H4 (cell line): ENCODE data around the gene ITFG1. TPM values are rescaled to one million over a fixed set of nuclear protein-coding genes. Genes with fewer than 3 reads are reported as not detected.
"Not testable (repeated sequence)": the region's sequence is repeated elsewhere in the genome, so short reads cannot be mapped to it uniquely, and the experiment has no call there.

Source experiments
- DNase-seq: peaks from one replicate; pipeline ENCODE4 v3.0.0-alpha.2; 2015; ENCODE audit warnings: low spot score
- total RNA-seq: library from RNA; depleted of rRNA; stranded (reverse); fragments of >200 nt; shearing (Covaris generic); gene quantifications from 2 replicates; pipeline ENCODE4 v1.2.3, GENCODE V29; 2014

ITFG1 gene
- total RNA-seq, 1 experiment from 2014 or later: 78.5 TPM

DNA sequence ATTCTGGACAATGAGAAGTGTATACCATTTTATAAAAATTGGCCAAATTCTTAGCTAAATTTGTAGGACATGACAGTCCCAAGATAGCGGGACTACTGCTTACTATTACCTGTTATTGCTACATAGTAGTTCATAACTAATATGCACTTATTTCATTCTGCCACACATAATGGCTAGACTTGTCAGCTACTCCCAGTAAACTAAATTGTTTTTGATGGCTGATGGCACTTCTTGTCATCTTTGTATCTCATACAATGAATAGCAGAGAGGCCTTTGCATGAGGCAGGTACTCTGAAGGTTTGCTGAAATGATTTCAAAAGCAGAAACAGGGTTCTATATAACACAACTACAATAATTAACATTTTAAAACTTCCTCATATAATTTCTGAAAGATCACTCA, 44.0 kb downstream of the ITFG1 start:
- no peak for DNase-seq

DNA sequence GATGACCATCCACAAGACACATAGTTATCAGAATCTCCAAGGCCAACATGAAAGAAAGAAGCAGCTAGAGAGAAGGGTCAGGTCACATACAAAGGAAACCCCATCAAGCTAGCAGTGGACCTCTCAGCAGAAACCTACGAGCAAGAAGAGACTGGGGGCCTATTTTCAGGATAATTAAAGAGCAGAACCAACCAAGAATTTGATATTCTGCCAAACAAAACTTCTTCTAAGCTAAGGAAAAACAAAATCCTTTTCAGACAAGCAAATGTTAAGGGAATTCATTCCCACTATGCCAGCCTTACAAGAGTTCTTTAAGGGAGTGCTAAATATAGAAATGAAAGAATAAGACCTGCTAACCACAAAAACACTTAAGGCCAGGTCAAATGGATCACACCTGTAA, 47.8 kb downstream of the ITFG1 start:
- no peak for DNase-seq

DNA sequence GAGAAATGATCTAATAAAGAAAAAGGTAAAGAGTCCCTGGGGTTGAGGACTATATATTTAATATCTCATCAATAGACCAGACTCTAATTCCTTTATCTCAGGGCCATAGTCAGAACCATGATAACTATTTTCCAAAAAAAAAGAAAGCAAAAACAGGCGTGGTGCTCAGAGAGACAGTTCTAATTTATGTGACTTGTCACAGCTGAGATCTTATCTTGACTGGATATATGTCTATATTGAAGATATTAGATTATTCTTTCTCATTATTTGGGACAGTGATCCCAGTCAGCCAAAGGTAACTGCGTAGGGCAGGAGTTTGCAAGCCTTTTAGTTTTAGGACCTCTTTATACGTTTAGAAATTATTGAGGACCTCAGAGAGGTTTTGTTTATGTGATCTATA, 52.4 kb downstream of the ITFG1 start:
- no peak for DNase-seq

DNA sequence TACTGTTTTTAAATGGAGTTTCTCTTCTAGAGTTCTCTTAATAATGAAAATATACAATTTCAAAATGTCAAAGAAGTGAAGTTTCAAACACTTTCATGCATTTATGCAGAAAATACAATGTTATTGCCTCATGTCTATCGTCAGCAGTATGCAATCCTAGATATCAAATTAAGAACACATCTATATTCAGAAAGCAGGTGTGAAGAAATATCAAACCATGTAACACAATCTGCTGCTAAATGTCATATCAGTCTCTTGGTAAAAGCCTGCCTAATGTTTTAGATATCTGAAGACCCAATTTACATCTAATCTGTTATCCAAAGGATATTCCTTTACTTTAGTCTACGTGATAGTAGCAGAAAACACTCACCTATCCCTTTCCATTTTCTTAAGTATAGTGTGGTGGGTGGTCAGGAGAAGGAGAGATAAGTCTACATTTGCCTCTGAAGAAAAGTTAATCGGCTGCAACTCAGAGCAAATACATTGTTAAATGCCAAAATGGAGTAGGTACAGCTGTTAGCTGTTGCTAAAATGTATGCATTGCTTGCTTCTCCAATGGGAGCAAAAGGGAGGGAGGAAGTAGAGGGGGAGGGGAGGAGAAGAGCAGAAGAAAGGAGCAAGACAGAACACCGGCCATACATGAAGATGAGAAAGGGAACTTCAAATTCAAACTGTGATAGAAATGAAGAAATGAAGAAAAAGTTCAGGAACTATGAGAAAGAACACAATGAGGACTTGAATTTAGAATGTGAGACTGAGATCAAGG, 64.9 kb downstream of the ITFG1 start:
- no peak for DNase-seq

DNA sequence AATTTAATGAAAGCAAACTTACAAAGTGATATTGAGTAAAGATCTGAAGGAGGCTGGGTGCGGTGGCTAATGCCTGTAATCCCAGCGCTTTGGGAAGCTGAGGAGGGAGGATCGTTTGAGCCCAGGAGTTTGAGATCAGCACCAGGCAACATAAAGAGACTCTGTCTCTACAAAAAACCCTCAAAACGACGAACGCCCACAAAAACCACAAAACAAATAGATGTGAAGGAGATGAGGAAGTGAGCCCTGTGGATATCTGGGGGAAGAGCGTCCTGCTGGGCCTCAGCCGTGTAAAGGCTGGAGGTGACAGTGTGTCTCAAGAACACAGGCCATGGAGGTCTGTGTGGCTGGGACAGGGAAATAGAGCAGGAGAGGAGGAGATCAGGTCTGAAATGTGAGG, 68.8 kb downstream of the ITFG1 start:
- peak; percentile 57 for DNase-seq

DNA sequence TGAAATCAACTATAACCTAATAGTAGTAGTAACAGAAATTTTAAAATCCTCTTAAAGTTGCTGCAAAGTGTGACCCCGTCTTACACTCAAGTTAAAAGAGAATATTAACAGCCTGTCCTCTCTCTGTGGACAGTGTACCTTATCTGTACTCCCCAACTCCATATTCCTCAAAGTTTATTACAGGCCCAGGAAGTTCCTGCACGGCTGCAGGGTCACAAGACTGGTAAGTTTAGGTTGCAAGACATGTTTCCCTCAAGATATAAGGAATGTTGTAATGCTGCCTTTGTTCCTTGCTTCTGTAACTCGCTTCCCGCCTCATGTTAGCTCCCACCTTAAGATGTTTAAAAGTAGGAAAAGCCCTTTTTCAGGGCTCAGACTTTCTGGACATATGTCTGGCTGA, 72.2 kb downstream of the ITFG1 start:
- DNase-seq: no peak

DNA sequence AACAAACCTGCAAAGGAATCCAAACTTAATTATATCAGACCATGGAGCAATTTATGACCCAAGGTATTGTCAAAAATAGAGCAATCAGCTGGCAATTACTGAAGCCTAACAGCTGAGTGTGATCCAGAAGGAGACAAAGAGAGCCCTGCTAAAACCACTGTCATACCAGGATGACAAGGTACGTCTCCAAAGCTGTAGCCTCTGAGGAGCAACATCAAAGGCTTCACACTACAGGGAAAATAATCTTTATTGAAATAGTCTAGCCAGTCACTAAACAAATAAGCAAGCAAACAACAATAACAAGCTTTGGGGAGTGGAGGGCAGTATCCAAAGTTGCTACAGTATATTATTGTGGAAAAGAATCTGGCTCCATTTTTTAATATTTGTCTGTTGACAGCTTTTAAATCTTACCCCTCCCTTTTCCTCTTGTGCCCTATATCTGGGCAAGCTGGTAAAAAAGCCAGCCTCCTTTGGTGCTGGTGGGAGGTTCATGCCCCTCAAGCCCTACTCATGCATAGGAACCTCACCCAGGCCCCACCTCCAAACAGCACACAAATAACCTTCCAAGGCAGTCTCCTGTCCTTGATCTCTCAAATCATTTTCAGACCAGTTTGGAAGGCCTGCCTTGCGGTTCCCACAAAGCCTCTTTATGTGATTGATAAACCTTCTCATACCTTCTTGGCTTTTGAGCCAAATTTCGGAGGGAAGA, 73.7 kb downstream of the ITFG1 start:
- DNase-seq: no peak

DNA sequence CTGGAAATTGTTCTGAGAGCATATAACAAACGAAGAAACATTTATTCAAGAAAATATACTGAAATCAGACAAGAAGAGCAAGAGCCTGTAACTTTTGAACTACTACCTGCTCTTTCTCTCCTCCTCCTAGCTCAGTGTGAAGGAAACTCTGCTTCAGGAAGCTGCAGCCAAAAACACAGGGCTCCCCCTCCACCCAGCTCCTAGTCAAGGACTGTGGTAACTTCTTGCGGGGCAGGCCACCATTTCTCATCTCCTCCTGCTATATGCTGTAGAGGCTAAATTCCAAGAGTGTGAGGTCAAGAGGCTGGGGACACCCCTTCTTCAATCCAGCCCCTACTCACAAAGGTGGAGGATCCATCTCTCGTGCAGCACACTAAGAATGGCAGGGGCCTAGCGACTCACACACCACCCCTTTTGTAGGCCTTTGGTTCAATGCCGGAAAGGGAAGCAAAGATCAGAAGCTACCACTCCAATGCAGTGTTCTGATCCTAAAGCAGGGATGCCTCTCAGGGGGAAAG, 74.6 kb downstream of the ITFG1 start:
- no peak for DNase-seq

DNA sequence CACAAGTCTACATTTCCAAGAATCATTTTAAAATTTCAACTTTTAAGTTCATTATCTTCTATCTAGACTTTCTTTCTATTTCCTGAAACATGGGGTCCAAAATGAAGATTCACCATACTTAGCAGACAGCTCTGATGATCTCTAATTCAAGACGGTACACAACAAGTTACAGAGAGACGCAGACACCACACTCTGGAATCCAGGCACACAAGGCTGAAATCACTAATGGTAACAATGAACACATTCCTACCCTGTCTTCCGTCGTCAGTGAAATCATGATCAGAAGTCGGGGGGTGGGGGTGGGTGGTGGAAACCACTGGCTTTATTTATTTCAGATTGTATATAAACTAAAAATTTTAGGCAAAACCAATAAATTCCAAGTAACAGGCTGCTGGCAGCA, 78.5 kb downstream of the ITFG1 start:
- no peak for DNase-seq

DNA sequence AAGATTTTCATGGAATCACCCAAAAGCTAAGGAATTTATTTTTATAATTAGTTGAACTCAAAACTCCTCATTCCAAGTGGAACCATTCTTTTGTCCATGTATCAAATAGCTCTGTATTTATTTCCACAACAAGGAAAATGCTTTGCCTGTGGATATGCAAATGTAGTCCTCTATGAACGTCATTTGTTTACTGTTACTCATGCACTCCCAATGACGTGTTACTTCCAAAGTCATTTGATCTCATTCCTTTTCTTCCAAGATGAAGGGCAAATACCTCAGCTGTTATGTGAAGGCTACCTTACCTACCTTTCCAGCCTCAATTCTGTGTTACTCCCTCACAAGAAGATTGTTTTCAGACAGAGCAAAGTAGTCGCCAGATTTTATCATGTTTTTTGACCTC, 83.7 kb downstream of the ITFG1 start:
- peak; percentile 61 for DNase-seq

DNA sequence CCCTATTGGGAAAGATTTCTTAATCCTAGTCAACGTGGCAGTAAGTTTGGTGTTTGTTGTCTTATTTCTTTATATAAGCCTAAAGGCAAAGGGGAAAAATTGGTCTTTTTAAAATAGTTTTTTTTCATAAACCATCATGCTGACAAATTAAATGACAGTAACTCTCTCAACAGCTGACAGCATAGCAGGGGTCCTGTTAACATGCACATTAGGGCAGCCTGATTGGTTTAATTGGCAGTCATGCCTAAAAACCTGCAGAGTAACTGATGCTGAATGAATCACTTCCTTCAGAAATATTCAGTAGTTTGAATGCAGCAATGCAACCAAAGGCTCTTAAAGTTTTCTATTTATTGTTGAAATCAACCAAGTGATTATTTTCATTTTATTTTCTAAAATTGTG, 85.4 kb downstream of the ITFG1 start:
- DNase-seq: no peak

DNA sequence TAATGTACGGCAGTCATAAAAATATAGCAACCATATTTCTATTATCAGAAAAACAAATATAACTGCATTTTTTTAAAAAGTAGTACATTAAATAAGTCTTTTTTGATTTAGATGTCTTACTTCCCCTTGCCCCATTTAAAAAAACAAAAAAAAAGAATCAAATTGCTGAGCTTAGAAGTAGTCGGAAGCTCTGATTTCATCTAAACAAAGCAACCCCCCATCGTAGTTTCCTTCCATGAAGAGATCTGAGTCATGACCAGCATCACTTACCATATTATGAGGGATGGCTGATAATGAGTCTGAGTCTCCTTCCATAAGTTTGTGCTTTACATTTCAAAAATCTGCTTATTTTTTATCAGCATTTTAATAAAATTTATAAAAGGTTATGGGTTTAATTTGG, 86.2 kb downstream of the ITFG1 start:
- peak; percentile 15 for DNase-seq

DNA sequence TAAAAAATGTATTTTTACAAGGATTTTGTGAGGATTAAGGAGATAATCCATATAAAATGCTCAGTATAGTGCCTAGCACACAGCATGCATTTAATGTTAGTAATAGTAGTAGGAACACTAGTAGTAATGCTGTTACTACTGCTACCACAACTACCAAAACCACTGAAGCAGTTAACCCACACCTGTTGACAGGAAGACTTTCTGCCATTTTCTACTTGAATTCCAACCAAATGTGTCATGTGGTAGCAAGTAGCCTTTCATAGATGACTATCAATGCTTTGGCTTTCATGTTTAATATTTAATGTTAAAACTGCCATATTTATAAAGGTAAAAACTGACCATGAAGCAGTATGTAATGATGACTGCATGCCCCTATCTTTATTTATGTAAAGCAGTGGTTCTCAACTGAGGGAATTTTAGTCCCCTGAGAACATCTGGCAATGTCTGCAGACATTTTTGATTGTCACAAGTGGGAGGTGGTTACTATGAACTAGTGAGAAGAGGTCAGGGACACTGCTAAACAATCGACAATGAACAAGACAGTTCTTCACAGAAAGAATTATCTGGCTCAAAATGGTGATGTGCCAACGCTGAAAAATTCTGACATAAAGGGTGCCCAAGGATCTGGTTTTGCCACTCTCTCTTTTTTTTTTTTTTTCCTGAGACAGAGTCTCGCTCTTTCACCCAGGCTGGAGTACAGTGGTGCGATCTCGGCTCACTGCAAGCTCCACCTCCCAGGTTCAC, 89.4 kb downstream of the ITFG1 start:
- no peak for DNase-seq

DNA sequence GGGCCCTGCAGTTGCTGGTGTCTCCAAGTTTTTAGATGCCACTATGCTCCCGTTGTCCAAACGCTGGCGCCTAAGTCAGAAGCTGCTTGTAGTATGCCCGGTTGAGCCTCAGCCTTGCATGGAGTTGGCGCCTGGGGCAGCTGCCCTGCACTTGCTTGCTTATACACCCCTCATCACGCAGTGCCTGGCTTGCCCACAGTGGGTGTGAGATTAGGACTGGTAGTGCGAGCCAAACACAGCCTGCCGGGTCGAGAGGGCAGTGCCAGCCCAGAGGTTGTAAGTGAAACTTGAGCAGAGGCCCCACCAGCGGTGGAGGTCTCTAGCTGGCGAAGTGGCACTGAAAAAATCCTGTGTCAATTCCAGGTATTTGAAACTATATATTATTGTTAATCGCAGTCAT, 90.3 kb downstream of the ITFG1 start:
- DNase-seq: no peak

DNA sequence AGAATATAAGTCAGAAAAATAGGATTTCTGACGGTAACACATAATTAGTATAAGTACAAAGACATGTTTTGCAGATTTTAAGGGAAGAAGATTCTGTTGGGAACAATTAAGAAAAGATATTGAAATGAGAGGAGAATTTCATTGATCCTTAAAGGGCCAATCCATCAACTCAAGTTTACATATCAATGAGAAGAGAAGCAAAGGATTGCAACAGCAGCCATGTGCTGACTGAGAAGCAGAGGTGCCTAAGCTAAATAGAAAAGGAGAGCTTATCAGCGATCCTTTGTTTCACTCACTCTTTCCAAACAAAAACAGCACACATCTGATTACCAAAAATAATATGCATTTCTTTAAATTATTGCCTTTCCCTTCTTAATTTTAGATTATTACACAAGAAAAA, 94.6 kb downstream of the ITFG1 start:
- no peak for DNase-seq

DNA sequence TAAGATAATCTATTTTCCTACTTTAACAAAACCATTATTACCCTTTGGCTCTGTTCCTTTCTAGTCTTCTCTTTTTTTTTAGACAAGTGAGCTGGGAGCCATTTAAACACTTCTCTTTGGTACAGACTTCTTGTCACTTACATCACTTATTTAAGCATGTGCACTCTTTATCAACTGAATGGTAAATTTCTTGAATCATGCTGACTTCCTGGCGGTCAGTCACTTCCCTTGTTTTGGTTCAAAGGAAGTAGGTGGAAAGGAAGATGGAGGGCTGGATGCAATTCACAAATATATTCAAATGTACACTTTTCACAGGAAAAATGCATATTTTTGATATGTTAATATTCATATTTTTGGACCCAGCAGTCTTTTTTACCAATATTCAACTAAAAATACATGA, 97.1 kb downstream of the ITFG1 start:
- DNase-seq: no peak

DNA sequence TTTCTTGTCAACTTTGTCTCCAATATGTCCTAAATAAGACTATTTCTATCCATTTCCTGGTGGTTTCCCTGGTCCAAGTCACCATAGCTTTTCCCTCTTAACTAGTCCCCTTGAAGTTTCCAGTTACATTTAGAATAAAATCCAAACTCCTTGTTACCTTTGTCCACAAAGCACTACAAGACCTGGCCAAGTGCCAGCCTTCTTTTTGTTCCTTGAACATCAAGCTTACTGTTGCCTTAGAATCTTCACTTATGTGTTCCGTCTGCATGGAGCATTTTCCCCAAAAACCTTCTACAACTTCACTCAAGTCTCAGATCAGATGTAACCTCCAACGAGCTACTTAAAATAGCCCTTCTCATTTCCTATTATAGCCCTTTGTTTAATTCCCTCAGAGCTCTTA, 101.4 kb downstream of the ITFG1 start:
- DNase-seq: no peak

DNA sequence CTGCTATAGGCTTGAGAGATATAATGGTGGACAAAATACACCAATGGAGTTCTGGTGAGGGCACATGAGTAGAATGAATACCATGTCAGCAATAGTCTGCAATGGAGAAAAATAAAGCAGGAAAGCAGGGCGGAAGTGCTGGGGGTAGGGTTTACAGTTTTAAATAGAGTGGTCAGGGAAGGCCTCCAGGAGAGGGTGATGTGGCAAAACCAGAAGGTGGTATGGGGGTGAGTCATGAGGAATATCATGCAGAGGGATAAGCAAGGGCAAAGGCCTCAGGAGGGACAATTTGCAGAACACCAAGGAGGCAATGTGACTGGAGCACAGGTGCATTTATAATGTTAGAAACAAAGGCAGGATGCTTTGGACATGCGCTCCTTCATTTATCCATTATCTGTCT, 102.0 kb downstream of the ITFG1 start:
- DNase-seq: peak; percentile 36

DNA sequence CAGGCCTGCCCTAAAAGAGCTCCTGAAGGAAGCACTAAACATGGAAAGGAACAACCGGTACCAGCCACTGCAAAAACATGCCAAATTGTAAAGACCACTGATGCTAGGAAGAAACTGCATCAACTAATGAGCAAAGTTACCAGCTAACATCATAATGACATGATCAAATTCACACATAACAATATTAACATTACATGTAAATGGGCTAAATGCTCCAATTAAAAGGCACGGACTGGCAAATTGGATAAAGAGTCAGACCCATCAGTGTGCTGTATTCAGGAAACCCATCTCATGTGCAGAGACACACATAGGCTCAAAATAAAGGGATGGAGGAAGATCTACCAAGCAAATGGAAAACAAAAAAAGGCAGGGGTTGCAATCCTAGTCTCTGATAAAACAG, 111.8 kb downstream of the ITFG1 start:
- not testable (repeated sequence) for DNase-seq

DNA sequence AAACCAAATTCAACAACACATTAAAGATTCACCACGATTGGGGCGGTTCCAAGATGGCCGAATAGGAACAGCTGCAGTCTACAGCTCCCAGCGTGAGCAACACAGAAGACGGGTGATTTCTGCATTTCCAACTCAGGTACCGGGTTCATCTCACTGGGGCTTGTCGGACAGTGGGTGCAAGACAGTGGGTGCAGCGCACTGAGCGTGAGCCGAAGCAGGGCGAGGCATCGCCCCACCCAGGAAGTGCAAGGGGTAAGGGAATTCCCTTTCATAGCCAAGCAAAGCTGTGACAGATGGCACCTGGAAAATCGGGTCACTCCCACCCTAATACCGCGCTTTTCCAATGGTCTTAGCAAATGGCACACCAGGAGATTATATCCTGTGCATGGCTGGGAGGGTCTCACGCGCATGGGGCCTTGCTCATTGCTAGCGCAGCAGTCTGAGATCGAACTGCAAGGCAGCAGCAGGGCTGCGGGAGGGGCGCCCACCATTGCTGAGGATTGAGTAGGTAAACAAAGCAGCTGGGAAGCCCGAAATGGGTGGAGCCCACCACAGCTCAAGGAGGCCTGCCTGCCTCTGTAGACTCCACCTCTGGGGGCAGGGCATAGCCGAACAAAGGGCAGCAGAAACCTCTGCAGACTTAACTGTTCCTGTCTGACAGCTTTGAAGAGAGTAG, 113.7 kb downstream of the ITFG1 start:
- DNase-seq: not testable (repeated sequence)

DNA sequence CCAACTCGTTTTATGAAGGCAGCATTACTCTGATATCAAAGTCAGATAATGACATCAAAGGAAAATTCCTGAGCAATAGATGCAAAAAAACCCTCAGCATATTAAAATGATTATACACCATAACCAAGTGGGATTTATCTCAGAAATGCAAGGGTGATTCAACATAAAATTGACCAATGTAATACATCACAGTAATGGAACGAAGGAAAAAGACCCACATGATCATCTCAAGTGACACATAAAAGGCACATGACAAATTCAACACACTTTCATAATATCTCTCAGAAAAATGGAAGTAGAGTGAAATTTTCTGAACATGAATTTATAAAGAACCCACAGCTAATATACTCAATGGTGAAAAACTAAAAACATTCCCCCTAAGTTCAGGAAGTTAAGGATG, 118.8 kb downstream of the ITFG1 start:
- no peak for DNase-seq

DNA sequence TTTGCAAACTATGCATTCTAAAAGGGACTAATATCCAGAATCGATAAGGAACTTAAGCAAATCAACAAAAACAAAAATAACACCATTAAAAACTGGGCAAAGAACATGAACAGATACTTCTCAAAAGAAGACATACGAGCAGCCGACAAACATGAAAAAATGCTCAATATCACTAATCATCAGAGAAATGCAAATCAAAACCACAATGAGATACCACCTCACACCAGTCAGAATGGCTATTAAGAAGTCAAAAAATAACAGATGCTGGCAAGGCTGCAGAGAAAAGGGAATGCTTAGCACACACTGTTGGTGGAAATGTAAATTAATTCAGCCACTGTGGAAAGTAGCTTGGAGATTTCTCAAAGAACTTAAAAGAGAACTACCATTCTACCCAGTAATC, 130.3 kb downstream of the ITFG1 start:
- not testable (repeated sequence) for DNase-seq
